SK-MEL-5 (cell line): ENCODE data around the gene ESRRG. TPM values are rescaled to one million over a fixed set of nuclear protein-coding genes. Genes with fewer than 3 reads are reported as not detected.

Experiments used
- DNase-seq: peaks from one replicate; pipeline ENCODE4 v3.0.0-alpha.2; 2016; ENCODE audit warnings: low read depth, low spot score
- in situ Hi-C: cut with HindIII; loops from 2 replicates; pipeline ENCODE4 v1.10.0; 2016; ENCODE audit warnings: low sequenced_read_pairs, high pct_unique_total_duplicates, low pct_unique_long_range_greater_than_20kb
- total RNA-seq: library from RNA; depleted of rRNA; stranded (reverse); fragments of >200 nt; shearing (Covaris generic); gene quantifications from 2 replicates; pipeline ENCODE4 v1.2.3, GENCODE V29; 2014

The ESRRG gene
- total RNA-seq, 1 experiment from 2014 or later: 1.0 TPM

DNA sequence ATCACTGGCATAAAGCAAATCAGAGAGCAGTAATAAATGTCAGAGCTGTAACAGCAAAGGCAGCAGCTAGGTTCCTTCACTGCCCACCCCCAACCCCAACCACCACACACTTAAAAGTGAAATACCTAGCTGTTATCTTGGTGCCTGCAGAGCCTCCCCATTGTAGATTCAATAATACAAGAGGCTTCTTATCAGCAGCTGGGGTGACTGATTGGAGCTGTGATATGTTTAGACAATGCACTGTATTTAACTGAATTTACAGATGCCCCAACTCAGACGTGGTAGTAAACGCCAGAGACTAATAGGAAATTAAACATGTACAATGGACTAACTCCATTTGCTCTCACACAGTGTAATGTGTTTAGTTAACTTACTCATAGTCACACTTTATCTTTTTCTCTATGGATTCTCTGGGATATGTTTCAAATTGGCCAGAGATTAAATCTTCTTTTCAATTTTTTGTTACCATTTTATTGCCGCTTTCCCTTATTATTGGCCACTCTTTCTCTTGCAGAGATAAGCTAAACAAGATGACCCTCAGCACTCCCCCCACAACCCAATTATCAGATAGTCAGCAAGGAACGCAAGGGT is 117.1 kb downstream of the ESRRG start:
- in situ Hi-C loops: no loop called here
- DNase-seq: no peak

DNA sequence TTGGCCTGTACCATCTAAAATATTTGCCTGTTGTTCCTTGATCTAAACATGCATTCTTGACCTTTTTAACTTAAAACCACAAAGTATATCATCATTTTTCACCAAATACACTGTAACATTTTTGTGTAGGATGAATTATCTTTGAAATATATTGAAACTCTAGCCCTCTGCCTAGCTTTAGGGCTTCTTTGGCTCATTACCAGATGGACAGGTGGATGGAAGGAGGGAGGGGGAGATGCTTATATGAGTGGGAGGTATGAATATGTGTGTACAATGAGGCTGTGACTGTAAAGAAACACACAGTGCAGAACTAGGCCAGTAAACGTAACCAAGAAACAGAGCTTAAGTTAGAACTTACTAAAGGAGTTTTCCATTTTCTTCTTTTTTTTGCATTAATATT is 118.5 kb downstream of the ESRRG start:
- no peak for DNase-seq
- in situ Hi-C loops: no loop called here

DNA sequence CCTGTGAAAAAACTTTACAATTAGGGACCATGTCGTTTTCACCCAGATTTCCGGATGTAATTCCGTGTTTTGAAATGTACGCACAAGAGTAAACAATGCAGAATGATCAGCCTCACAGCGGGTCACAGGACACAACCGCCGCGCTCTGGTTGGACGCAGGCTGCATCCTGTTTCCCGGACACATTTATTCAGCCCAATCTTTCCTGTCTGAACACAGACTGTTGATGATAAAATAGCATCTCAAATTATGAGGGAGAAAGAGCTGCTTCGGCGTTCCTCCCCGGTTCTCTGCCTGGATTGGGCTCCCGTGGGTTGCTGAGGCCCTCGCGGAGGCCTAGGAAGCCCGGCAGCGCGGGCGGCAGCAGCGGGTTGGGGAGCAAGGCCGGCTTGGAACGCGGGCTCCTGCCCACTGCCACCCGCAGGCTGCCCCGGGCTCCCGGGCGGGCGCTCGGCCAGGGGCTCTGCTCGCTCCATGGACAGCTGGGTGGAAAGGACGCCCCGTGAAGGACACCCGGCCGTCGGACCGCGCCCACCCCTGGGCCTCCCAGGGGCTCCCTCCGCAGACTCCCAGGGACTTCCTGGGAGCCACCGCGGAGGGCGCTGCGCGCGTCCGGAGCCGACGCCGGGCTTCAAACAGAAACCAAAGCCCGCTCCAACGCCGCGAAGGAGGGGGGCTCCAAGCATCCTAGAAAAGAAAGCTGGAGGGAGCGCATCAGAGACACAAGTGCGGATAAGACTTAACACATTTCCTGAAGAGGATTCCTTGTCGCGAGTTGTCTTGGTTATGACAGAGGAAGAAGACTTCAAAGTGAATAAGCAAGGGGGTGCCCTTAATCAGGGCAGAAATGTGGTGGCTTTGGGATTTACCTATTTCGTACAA is 122.3 kb downstream of the ESRRG start:
- in situ Hi-C loops: no loop called here
- DNase-seq: peak; percentile 88

- DNase-seq: no peak
- in situ Hi-C loops: no loop called here
Observed at GRCh38 chr1:216599851-216600250, 123.4 kb downstream of the ESRRG start.

GRCh38 chr1:216598448-216598847 is 124.8 kb downstream of the ESRRG start:
- no peak for DNase-seq
- in situ Hi-C loops: no loop called here

DNA sequence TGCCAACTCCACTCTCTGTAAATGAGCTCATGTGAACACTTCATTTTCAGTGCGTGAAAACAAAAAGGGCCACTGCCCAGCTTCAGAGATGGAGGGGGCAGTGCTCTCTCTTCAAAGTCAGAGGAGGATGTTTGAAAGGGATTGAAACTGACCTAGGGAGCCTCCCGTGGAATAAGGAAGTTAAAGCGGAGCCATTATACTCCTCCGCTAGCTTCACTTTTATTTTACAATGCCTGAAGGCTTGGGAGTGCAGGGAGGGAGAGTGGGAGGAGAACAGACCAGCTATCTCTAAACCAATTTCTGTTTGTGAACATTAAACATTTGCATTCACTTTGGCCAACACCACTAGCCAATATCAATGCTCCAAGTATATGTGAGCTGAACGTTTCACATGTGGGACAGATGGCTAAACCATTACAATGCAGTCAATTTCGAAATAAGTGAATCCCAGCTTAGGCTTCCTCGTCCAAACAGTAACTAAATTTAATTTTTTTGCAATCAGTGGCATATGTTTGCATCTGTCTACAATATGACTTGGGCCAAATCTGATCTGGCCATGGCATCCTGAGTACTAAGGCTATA is 126.9 kb downstream of the ESRRG start:
- peak; percentile 18 for DNase-seq
- in situ Hi-C loops: no loop called here

DNA sequence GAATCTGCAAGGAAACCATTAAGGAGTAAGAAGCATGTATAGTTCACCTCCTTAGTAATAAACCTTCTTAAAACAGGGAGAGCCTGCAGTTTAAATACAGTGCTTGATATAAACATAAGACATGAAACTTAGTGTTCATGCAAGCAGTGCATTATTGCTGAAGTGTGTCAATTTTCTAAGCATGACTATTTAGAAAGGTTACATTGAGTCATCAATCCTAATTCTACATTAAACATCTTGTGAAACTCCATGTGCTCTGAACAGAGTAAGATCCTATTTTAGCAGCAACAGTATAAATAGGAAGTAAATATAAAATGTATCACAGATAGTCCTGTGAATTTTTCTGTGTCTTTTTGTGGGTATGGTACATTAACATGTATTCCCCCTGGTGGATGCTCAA is 135.5 kb downstream of the ESRRG start:
- no peak for DNase-seq
- in situ Hi-C loops: no loop called here

DNA sequence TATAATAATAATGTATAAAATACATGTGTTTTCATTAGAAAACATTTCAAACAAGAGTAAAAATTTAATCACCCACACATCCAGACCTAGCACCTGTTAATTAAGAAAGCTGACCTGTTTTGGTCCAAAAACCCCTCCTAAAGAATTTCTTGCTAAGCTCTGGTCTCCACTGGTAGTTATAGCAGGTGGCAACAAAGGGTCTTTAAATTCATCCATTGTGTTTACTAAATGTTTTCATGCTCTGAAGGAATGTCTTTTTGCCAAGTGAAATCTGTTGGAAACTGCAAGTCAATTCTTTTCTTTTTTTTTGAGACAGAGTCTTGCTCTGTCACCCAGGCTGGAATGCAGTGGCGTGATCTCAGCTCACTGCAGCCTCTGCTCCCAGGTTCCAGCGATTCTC is 141.1 kb downstream of the ESRRG start:
- DNase-seq: no peak
- in situ Hi-C loops: no loop called here

- DNase-seq: no peak
- in situ Hi-C loops: no loop called here
Observed at GRCh38 chr1:216580538-216581057, 142.6 kb downstream of the ESRRG start.

DNA sequence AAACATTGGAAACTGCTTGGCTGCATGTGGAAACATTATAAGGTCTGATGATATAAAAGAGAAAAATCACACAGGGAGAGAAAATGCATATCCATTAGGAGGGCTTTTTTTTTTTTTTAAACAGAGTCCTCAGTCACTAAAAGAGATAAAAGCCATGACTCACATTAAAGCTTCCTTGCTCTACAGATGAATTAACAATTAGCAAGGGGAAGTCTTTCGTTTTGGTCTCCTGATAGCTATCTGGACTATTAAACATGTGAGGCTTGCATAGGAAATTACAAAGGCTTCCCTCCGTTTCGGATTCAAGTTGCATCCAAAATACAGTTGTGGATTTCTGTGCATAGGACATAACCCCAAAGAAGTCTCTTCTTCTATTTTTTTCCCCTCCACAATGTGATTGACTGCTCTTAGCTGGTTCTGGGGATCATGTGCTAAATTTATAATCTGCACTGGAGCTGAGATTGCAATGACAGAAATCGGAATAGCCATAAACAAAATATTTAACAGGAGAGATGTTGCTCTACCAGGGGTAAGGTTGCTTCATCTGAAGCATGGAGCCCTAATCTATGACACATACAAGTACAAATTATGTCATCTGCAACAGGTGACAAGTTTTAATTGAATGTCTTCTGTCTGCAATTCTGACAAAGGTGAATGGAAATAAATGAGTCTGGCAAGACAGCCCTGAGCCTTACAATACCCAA is 146.8 kb downstream of the ESRRG start:
- in situ Hi-C loops: no loop called here
- peak; percentile 27 for DNase-seq

DNA sequence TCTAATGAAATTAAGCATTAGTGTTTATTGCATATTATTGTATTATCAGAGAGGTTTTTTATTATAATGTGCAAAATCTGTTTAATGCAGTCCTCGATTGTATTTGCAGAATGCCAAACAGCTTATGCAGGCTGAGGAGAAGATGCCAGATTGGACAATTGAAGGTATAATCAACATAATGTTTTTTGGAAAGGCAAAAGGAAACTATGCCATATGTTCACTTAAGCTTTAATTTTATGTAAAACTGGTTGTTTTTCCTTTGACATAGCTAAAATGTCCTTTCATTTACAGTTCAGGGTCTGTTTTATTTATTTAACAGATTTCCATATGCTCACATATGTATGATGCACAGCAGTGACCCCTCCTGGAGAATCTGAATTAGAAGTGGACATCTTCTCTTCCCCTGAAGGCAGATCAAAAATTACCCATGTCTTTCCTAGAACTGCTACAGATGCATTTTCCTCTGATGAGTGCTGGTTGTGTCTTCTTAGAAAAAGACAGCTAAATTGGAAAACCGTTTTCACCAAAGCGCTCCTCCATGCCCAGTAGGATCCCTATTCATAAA is 156.5 kb downstream of the ESRRG start:
- peak; percentile 68 for DNase-seq
- in situ Hi-C loops: loop anchor here (10.0 kb wide), 1 partner anchor 262 kb away; no protein-coding TSS in a partner anchor

DNA sequence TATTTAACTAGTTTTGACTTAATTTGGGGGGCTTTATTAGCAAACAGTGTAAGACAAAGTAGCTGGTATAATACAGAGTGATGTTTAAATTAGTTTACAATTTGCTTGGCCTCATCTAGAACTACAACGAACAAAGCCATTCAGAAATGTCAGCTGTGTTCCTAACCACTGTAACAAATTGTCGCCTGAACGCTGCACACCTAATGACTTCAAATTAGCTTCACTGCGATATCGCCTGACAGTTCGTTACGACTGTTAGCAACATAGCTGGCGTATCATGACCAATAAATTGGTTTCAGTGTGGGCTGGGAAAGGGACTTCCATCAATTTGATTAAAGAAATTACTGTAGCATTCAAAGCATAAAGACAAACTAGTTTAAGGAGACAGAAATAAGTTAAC is 160.1 kb downstream of the ESRRG start:
- in situ Hi-C loops: loop anchor here (10.0 kb wide), 1 partner anchor 258 kb away; no protein-coding TSS in a partner anchor

GRCh38 chr1:216562383-216562782 is 160.8 kb downstream of the ESRRG start:
- peak; percentile 15 for DNase-seq
- in situ Hi-C loops: loop anchor here (10.0 kb wide), 1 partner anchor 258 kb away; no protein-coding TSS in a partner anchor

More for the DNA sequence above, 160.1 kb downstream of the ESRRG start:
- no peak for DNase-seq

DNA sequence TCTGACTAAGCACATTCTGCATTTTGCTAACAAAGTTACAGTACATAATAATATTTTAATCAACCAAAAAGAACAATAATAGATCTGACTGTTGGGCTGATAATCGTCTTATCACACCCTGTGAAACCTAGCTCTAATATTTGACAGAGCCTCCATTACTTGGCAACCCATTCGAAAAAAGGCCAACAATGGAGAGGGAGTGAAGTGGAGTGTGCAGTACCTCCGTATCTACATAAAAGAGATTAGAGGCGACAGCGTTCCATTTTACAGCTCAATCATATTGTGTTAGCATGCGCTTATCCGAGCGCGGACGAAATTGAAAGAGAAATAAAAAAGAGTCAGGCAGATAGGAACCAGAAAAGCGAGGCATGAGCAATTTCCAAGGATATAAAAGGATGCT is 162.7 kb downstream of the ESRRG start:
- DNase-seq: no peak
- in situ Hi-C loops: loop anchor here (10.0 kb wide), 1 partner anchor 256 kb away; no protein-coding TSS in a partner anchor

- in situ Hi-C loops: no loop called here
- DNase-seq: no peak
Observed at GRCh38 chr1:216559359-216559758, 163.9 kb downstream of the ESRRG start.

DNA sequence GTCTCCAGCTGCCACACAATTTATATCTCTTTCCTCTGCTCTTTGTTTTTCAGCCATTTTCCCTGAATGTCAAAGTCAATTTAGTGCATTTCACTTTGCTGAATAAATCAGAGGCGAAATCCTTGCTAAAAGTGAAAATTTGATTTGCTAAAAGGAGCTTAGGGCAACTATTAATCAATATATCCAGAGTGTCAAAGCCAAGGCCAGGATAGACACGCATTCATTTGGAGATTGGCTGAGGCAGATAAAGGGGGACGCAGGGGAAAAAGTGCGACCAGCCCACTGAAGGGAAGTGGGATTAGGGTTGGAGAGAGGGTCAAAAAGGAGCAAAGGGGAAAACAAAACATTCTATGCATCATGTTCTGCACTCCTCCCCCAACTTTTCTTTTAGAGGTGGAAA is 167.6 kb downstream of the ESRRG start:
- in situ Hi-C loops: no loop called here
- DNase-seq: no peak

GRCh38 chr1:216554934-216555333 is 168.3 kb downstream of the ESRRG start:
- in situ Hi-C loops: no loop called here
- DNase-seq: no peak
